Measurements from ENCODE around the gene OR6V1.
"Not testable (repeated sequence)": the region's sequence is repeated elsewhere in the genome, so short reads cannot be mapped to it uniquely, and the experiment has no call there.

The OR6V1 gene

GRCh38 chr7:143042790-143043271 lies 9.3 kb upstream of the OR6V1 start:
- no peak for DNase-seq (ENCODE audit: low read depth in 2 of 2, low spot score in 1 of 2)

GRCh38 chr7:143043391-143043790 lies 8.8 kb upstream of the OR6V1 start:
- no peak for DNase-seq (ENCODE audit: low read depth in 2 of 2, low spot score in 1 of 2)

- no peak for DNase-seq (ENCODE audit: low read depth in 2 of 2, low spot score in 1 of 2)
These were observed 5.7 kb upstream of the OR6V1 start for GRCh38 chr7:143046426-143046851.

GRCh38 chr7:143047326-143047725 lies 4.8 kb upstream of the OR6V1 start:
- DNase-seq (ENCODE audit: low read depth in 2 of 2, low spot score in 1 of 2), result no peak

- no peak for DNase-seq (ENCODE audit: low read depth in 2 of 2, low spot score in 1 of 2)
These were observed 3.3 kb upstream of the OR6V1 start for GRCh38 chr7:143048827-143049226.

GRCh38 chr7:143049362-143049761 lies 2.8 kb upstream of the OR6V1 start:
- DNase-seq (ENCODE audit: low read depth in 2 of 2, low spot score in 1 of 2), result no peak

GRCh38 chr7:143050931-143051330 lies 1.2 kb upstream of the OR6V1 start:
- no peak for DNase-seq (ENCODE audit: low read depth in 2 of 2, low spot score in 1 of 2)

GRCh38 chr7:143054621-143055020 lies 2.5 kb downstream of the OR6V1 start:
- no peak for DNase-seq (ENCODE audit: low read depth in 2 of 2, low spot score in 1 of 2)

- DNase-seq (ENCODE audit: low read depth in 2 of 2, low spot score in 1 of 2), result no peak
These were observed 3.6 kb downstream of the OR6V1 start for GRCh38 chr7:143055754-143056153.

GRCh38 chr7:143063741-143064140 lies 11.6 kb downstream of the OR6V1 start:
- DNase-seq (ENCODE audit: low read depth in 2 of 2, low spot score in 1 of 2), result no peak

- no peak for DNase-seq (ENCODE audit: low read depth in 2 of 2, low spot score in 1 of 2)
These were observed 16.3 kb downstream of the OR6V1 start for GRCh38 chr7:143068446-143068845.

GRCh38 chr7:143069912-143070500 lies 17.9 kb downstream of the OR6V1 start:
- DNase-seq (ENCODE audit: low read depth in 2 of 2, low spot score in 1 of 2), result no peak

GRCh38 chr7:143073556-143073955 lies 21.4 kb downstream of the OR6V1 start:
- DNase-seq (ENCODE audit: low read depth in 2 of 2, low spot score in 1 of 2), result no peak

- no peak for DNase-seq (ENCODE audit: low read depth in 2 of 2, low spot score in 1 of 2)
These were observed 22.0 kb downstream of the OR6V1 start for GRCh38 chr7:143074141-143074540.

- no peak for DNase-seq (ENCODE audit: low read depth in 2 of 2, low spot score in 1 of 2)
These were observed 33.0 kb downstream of the OR6V1 start for GRCh38 chr7:143085109-143085508.

GRCh38 chr7:143085610-143086009 lies 33.5 kb downstream of the OR6V1 start:
- not testable (repeated sequence) for DNase-seq (ENCODE audit: low read depth in 2 of 2, low spot score in 1 of 2)

GRCh38 chr7:143088549-143089231 lies 36.5 kb downstream of the OR6V1 start:
- DNase-seq (ENCODE audit: low read depth in 2 of 2, low spot score in 1 of 2), result not testable (repeated sequence)

- DNase-seq (ENCODE audit: low read depth in 2 of 2, low spot score in 1 of 2), result no peak
These were observed 44.0 kb downstream of the OR6V1 start for GRCh38 chr7:143096146-143096545.

GRCh38 chr7:143099579-143099978 lies 47.4 kb downstream of the OR6V1 start:
- not testable (repeated sequence) for DNase-seq (ENCODE audit: low read depth in 2 of 2, low spot score in 1 of 2)

All from stimulated activated CD8-positive, alpha-beta memory T cell treated with anti-CD3 and anti-CD28 coated beads, Interleukin-4, amount 100 ng/mL, for 4 hours (primary cell).